C4-2B (cell line): ENCODE measurements around the gene CNKSR2.

ENCODE experiments used
- H3K27ac ChIP-seq: fragments of 450-650 bp; 2 replicates; pipeline ENCODE4 v1.5.1; 2017
- ZFX ChIP-seq: fragments of 450-650 bp; IDR thresholded peaks from 2 replicates; pipeline ENCODE4 v1.6.1; 2017
- TF ChIP-seq, protein P1 (sequence below): fragments of 450-650 bp; conservative IDR thresholded peaks from 2 replicates; pipeline ENCODE4 v1.5.1; 2017; ENCODE audit warnings: mild to moderate bottlenecking

CNKSR2 gene

DNA sequence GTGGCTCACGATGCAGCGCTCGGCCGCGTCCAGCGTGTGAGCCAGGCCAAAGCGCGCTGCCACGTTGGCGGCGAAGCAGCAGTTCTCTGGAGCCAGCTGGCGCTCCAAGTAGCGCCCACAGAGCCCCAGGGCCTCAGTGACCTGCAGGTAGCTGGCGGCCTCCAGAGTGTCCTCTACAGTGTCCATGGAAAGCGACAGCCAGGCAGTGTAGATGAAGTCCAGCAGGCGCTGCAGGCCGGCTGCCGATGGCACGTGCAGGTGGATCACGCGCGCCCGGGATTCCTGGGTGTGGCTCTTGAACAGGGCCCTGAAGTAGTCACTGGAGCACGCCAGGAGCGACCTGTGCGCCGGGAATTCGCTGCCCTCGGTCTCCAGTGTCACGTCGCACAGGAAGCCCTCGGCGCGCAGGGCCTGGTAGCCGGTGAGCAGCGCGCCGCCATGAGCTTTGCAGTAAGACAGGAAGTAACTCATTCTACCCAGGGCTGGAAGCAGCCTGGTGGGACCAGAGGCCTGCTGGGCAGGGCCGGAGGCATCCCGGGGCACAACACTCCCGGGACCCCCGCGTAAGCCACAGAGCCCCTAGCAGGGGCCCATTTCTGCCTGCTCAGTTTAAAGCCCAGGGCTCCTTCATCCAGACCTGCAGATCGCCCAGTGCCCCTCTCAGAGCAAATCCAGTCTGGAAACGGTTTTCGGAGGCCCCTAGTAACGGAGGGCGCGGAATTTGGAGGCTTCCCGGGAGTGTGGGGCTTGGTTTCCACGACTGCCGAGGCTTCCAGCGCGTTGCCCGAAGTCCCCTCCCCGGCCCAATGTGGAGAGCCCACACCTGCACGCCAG lies 283.3 kb downstream of the CNKSR2 start:
- no peak overlapping the region for H3K27ac ChIP-seq
- TF ChIP-seq, protein P1, sequence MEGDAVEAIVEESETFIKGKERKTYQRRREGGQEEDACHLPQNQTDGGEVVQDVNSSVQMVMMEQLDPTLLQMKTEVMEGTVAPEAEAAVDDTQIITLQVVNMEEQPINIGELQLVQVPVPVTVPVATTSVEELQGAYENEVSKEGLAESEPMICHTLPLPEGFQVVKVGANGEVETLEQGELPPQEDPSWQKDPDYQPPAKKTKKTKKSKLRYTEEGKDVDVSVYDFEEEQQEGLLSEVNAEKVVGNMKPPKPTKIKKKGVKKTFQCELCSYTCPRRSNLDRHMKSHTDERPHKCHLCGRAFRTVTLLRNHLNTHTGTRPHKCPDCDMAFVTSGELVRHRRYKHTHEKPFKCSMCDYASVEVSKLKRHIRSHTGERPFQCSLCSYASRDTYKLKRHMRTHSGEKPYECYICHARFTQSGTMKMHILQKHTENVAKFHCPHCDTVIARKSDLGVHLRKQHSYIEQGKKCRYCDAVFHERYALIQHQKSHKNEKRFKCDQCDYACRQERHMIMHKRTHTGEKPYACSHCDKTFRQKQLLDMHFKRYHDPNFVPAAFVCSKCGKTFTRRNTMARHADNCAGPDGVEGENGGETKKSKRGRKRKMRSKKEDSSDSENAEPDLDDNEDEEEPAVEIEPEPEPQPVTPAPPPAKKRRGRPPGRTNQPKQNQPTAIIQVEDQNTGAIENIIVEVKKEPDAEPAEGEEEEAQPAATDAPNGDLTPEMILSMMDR, result no peak
- no peak for TF ChIP-seq ZFX

DNA sequence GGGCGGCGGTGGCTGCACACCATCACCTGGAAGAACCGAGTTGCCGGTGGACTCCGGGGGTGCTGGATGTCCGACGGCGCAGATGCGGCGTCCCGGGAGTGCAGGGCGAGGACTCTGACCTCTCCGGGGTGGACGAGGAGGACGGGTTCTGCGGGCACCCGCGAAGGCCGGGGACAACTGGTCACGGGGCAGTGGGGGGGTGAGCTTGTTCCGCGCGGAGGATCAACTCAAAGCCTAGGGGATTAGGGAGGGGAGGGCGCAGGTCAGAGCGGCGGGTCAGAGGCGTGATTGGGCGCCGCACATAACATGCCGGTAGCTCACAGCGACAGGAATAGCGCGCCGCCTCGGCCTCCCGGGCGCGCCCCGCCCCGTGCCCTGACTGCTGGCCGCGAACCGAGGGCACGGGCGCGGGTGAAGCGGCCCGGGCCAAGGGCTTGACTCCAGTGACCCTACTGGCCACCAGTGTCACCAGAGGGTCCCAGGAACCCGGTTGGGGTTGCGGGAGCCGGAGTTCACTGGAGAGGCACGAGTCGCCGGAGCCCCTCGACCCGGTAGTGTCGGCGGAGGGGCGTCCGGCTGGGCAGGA lies 284.0 kb downstream of the CNKSR2 start, which contains the start of gene KLHL34:
KLHL34 (minus strand) TSS at position 179 of the 586 bp plus-strand sequence. CDS start 542 bp downstream, outside the sequence.
- TF ChIP-seq, protein P1, result no peak
- TF ChIP-seq ZFX, result no peak
- H3K27ac ChIP-seq, result no peak within 1 kb of the TSS

DNA sequence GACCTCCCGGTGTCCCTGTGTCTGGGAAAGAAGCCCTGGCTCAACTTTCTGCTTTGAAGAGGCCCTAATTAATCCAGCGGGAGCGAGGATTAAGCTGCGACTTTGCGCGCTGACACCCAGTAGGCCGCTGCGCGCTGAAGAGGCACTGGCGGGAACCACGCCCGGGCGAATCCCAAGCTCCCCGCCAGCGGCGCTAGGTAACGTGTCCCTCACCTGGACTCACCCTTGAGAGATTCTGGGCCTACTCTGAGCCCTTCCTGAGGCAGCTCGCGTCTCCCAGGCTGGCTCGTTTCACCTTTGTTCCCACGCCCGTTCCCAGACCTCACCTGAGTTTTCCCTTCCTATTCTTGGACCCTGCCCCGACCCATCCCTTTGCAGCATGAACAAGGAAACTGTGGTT lies 284.5 kb downstream of the CNKSR2 start:
- H3K27ac ChIP-seq, result no peak overlapping the region
- TF ChIP-seq, protein P1, result no peak
- TF ChIP-seq ZFX, result no peak

DNA sequence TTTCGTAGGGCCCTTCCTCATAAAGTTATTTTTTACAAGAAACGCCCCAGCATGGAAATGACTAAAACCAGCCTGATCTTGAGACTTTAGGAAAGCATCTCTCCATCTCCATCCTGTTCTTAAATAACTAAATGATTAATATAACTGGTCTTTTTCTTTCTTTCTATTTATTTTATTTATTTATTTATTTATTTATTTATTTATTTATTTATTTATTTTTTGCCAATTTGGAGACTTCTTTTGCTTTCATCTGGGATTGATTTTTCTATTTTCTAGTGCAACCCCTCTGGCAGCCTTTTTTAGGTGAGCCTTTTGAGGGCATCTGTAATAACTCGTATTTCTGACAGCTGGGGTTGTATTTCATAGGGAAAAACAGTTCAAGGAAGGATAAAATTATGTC lies 285.1 kb downstream of the CNKSR2 start:
- H3K27ac ChIP-seq, result no peak overlapping the region
- TF ChIP-seq, protein P1, result no peak
- TF ChIP-seq ZFX, result no peak

DNA sequence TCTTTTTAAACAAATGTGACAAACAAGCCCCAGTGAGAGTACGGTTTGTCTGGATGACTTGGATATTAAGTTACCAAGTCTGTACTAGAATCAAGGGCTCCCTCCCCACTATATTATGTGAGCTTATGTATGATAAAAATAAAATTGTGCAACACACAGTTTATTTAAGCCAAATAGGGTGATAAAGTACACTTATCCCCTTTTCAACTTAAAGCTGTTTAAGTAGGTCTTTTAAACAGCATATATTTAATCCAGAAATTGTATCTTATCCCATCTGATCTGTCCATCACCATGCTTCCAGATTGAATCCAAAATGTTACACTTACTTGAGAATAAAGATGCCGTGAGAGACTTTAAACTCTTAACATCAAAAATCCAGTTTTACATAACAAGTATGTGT lies 285.9 kb downstream of the CNKSR2 start:
- TF ChIP-seq, protein P1, result no peak
- no peak for TF ChIP-seq ZFX
- H3K27ac ChIP-seq, result no peak overlapping the region

DNA sequence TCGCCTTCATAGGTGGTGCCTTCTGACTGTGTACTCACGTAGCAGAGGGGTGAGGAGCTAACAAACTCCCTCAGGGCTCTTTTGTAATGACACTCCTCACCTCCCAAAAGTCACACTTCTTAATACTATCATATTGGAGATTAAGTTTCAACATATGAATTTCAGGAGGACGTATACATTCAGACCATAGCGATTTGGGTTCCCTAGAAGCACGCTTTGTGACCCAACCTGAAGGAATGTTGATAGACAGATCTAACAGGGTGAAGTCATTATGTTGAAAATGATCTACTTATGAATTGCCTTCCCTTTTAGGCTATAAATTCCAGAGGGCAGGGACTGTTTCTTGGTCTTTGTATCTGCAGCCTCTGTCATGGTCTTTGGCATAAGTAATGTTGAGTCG lies 287.1 kb downstream of the CNKSR2 start:
- H3K27ac ChIP-seq, result no peak overlapping the region
- no peak for TF ChIP-seq ZFX
- TF ChIP-seq, protein P1, result no peak

DNA sequence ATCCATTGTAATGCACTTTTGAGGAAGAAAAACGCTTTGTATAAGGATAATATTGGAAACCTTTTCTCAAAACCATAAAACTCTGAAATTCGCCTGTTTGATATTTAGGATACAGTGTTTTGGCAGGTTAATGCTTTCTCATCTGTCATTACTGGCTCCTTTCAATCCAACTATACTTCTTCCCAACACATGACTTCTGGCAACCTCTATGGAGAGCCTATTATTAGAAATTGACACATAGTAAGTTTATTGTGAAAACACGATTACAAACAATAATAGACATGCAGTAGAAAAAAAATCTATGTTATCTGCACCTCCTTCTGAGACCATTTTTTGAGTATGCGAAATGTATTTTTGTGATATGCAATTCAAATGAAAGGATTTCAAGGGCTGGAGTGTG lies 288.5 kb downstream of the CNKSR2 start:
- TF ChIP-seq ZFX, result no peak
- TF ChIP-seq, protein P1, result no peak
- H3K27ac ChIP-seq, result no peak overlapping the region
